ENCODE measurements around the gene ABCE1. TPM values are rescaled to one million over a fixed set of nuclear protein-coding genes. Genes with fewer than 3 reads are reported as not detected.

The ABCE1 gene
- total and polyA plus RNA-seq, 3 donors from 2014 or later: 34.0 to 80.1 (median 73.2) TPM

DNA sequence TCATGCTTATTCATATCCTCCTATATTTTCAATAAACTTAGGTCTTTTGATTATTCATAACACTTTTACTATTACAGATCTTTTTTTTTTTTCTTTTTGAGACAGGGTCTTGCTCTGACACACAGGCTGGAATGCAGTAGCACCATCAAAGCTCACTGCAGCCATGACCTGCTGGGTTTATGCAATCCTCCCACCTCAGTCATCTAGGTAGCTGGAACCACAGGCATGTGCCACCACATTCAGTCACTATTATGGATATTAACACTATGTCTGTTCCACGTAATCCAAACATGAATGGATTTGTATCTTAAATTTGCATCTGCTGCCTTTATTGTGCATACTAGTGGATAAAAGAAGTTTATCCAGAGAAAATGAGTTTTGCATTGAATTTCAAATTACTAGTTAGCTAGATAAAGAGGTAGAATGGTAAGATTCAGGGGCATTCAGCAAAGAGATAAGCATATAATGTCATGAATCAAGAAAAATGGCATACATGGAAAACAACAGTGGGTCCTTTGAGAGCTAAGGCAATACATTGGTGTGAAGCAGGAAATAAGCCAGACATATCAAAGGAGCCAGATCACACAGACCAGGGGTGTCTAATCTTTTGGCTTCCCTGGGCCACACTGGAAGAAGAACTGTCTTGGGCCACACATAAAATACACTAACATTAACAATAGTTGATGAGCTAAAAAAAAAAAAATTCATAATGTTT lies 14.1 kb upstream of the ABCE1 start:
- DNase-seq: no peak
- H3K4me3 ChIP-seq: no peak overlapping the region
- H3K9me3 ChIP-seq: no peaks in the 10 kb centered on the region
- H3K27ac ChIP-seq: no peak overlapping the region
- TF ChIP-seq, protein P1, sequence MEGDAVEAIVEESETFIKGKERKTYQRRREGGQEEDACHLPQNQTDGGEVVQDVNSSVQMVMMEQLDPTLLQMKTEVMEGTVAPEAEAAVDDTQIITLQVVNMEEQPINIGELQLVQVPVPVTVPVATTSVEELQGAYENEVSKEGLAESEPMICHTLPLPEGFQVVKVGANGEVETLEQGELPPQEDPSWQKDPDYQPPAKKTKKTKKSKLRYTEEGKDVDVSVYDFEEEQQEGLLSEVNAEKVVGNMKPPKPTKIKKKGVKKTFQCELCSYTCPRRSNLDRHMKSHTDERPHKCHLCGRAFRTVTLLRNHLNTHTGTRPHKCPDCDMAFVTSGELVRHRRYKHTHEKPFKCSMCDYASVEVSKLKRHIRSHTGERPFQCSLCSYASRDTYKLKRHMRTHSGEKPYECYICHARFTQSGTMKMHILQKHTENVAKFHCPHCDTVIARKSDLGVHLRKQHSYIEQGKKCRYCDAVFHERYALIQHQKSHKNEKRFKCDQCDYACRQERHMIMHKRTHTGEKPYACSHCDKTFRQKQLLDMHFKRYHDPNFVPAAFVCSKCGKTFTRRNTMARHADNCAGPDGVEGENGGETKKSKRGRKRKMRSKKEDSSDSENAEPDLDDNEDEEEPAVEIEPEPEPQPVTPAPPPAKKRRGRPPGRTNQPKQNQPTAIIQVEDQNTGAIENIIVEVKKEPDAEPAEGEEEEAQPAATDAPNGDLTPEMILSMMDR (IDR thresholded peaks at IDR 0.05): no peak
- no peak for TF ChIP-seq POLR2A (IDR thresholded peaks at IDR 0.05)
- no peaks in the 10 kb centered on the region for H3K4me1 ChIP-seq
- no peaks in the 10 kb centered on the region for H3K36me3 ChIP-seq (ENCODE audit: low read depth, missing control alignments)
- no peaks in the 10 kb centered on the region for H3K27me3 ChIP-seq
- WGBS, 2 donors: 97 to 100% methylated on average over 1 of the region's 1 CpG
- intact Hi-C loops (cut with DNase I; ENCODE audit: low total_unique reads): no loop called here

DNA sequence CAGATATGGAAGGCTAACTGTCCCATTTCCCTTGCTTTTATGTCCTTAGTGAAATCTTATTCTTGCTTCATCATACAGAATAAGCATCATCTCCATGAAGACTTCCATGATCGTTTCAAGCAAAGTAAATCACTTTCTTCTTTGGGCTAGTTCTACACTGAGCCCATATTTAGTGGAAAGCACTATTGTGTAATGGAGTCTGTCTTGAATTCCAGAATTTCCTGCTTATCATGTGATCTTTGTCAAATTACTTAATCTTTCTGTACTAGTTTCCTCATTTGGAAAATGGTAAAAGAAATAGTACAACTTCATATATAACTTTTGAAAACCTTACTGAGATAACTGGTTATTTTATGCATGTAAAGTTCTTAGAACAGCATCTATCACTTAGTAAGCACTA lies 7.7 kb upstream of the ABCE1 start:
- 85 to 94% methylated on average over 1 of the region's 1 CpG for WGBS, 2 donors
- no peaks in the 10 kb centered on the region for H3K27me3 ChIP-seq
- H3K27ac ChIP-seq: no peak overlapping the region

DNA sequence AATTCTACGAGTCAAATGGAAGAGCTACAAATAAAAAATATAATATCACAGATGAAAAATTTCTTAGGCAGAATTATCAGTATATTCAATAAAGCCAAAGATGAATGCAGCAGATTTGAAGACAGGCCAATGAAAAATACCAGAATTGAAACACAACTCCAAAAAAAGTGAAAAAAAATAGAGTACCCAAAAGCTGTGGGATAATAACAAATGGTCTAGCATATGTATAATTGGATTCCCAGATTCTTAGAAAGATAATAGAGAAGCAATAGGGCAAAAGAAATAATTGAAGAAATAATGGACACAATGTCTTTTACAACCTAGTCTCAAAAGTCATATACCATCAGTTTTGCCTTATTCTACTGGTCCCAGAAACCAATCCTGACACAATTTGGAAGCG lies 4.5 kb upstream of the ABCE1 start:
- H3K36me3 ChIP-seq (ENCODE audit: low read depth, missing control alignments): no peaks in the 10 kb centered on the region
- H3K27me3 ChIP-seq: no peaks in the 10 kb centered on the region
- H3K4me1 ChIP-seq: peaks cover 8% of the 10 kb centered on the region
- H3K4me3 ChIP-seq: no peak overlapping the region
- H3K27ac ChIP-seq: no peak overlapping the region
- TF ChIP-seq, protein P1 (IDR thresholded peaks at IDR 0.05): no peak
- no peak for TF ChIP-seq POLR2A (IDR thresholded peaks at IDR 0.05)
- intact Hi-C loops (cut with DNase I; ENCODE audit: low total_unique reads): no loop called here
- DNase-seq: no peak
- 74 to 96% methylated on average over 2 of the region's 2 CpGs for WGBS, 2 donors
- no peaks in the 10 kb centered on the region for H3K9me3 ChIP-seq

More for the DNA sequence above, 7.7 kb upstream of the ABCE1 start:
- no peaks in the 10 kb centered on the region for H3K4me1 ChIP-seq
- H3K4me3 ChIP-seq: no peak overlapping the region
- TF ChIP-seq POLR2A (IDR thresholded peaks at IDR 0.05): no peak
- TF ChIP-seq, protein P1 (IDR thresholded peaks at IDR 0.05): no peak
- no peaks in the 10 kb centered on the region for H3K36me3 ChIP-seq (ENCODE audit: low read depth, missing control alignments)
- H3K9me3 ChIP-seq: no peaks in the 10 kb centered on the region
- DNase-seq: no peak
- intact Hi-C loops (cut with DNase I; ENCODE audit: low total_unique reads): no loop called here

DNA sequence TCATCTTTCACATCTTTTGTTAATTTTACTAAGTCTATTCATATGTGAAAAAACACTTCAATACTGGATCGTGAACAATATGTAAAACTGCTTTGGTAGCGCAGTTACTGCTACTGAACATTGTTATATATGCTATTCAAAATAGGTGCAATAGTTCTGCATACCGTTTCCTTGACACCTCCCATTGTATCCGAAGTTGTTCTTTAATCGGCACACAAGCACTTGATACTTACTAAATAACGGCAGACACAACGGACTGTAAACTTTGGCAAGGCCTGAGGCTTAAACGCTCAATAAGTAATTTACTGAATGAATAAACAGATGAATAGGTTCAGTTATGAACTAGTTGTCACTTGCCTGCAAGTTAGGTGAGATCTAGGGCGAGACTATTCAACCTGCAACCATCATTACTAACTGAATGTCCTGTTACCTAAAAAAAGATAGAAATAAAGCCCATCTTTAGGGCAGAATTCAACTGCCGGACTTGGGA lies 735 bp upstream of the ABCE1 start:
- intact Hi-C loops (cut with DNase I; ENCODE audit: low total_unique reads): no loop called here
- H3K4me1 ChIP-seq: peaks cover 16% of the 10 kb centered on the region
- WGBS, 2 donors: 6 to 7% methylated on average over 10 of the region's 10 CpGs

More for the DNA sequence above, 735 bp upstream of the ABCE1 start:
- DNase-seq: no peak
- TF ChIP-seq POLR2A (IDR thresholded peaks at IDR 0.05): no peak
- TF ChIP-seq, protein P1 (IDR thresholded peaks at IDR 0.05): no peak
- Histone ChIP-seq H3K9me3 (no peaks in the 10 kb centered on the region), H3K27me3 (no peaks in the 10 kb centered on the region), H3K36me3 (ENCODE audit: low read depth, missing control alignments) (no peaks in the 10 kb centered on the region), H3K27ac (peak overlapping the region; percentile 91 to 93), H3K4me3 (peak overlapping the region; percentile 82 to 83)

Data from testis (tissue), 3 donors.